H1 (cell line): ENCODE results near the gene TPH2. TPM values are rescaled to one million over a fixed set of nuclear protein-coding genes. Genes with fewer than 3 reads are reported as not detected.

Source experiments
- CTCF ChIA-PET: fragments of 300-600 bp; sonication (Branson Sonifier 250); formaldehyde crosslinking; loops from one replicate; lab custom pipeline; 2021; ENCODE audit not compliant: partially characterized antibody; lab: Charles Lee
- POLR2A ChIA-PET: fragments of 300-600 bp; sonication (Branson Sonifier 250); formaldehyde crosslinking; loops from one replicate; lab custom pipeline; 2021; ENCODE audit warnings: inconsistent platforms; ENCODE audit not compliant: partially characterized antibody; lab: Charles Lee
- DNase-seq, 2 experiments: peaks; one replicate each; pipeline versions ENCODE4 v3.0.0 to v3.0.0-alpha.2; 2010 to 2022; ENCODE audit warnings: low spot score in 2 of 2, low read depth in 1 of 2, mixed read lengths in 1 of 2
- FAIRE-seq: peaks from 2 replicates; lab custom pipeline; 2011; peaks lifted over from hg19 to GRCh38; lab: Jason Lieb, UNC
- H2AFZ ChIP-seq: 2 replicates; pipeline ENCODE4 v1.8.1; 2012; ENCODE audit warnings: low read length, inconsistent platforms
- H2AK5ac ChIP-seq: 2 replicates; pipeline ENCODE4 v1.6.1; 2013; ENCODE audit warnings: low read depth, low read length
- H2BK120ac ChIP-seq: replicated peaks from 2 replicates; pipeline ENCODE3; 2013; ENCODE audit warnings: low read depth, low read length, inconsistent platforms
- H2BK12ac ChIP-seq: 2 replicates; pipeline ENCODE4 v1.6.1; 2013; ENCODE audit warnings: low read depth, low read length
- H2BK15ac ChIP-seq: 2 replicates; pipeline ENCODE4 v1.6.1; 2013; ENCODE audit warnings: low read length
- H2BK20ac ChIP-seq: 2 replicates; pipeline ENCODE4 v1.6.1; 2013; ENCODE audit warnings: low read length
- H2BK5ac ChIP-seq: 2 replicates; pipeline ENCODE4 v1.6.1; 2013; ENCODE audit warnings: low read depth, low read length
- H3K14ac ChIP-seq: 2 replicates; pipeline ENCODE4 v1.6.1; 2013; ENCODE audit warnings: inconsistent platforms; ENCODE audit not compliant: insufficient read length
- H3K18ac ChIP-seq: 2 replicates; pipeline ENCODE4 v1.6.1; 2013; ENCODE audit warnings: low read length; ENCODE audit errors: extremely low read depth
- H3K23ac ChIP-seq: 2 replicates; pipeline ENCODE4 v1.6.1; 2013; ENCODE audit warnings: inconsistent platforms; ENCODE audit not compliant: insufficient read length
- H3K23me2 ChIP-seq: 2 replicates; pipeline ENCODE4 v1.6.1; 2013; ENCODE audit warnings: low read depth, low read length
- H3K27ac ChIP-seq: 2 replicates; pipeline ENCODE4 v1.6.1; 2011; ENCODE audit warnings: low read depth, low read length, inconsistent platforms
- H3K27me3 ChIP-seq, 4 experiments: replicated peaks in 1 of 4; 1 replicate in 1 of 4; 2 replicates in 3 of 4; pipeline versions ENCODE4 v1.6.1 to v1.8.1; 2011 to 2013; ENCODE audit warnings: low read length in 3 of 4, mild to moderate bottlenecking in 3 of 4, inconsistent platforms in 2 of 4, mixed read lengths in 2 of 4, moderate library complexity in 1 of 4; ENCODE audit not compliant: control insufficient read depth in 3 of 4, insufficient read depth in 3 of 4; ENCODE audit errors: extremely low read depth in 1 of 4
- H3K36me3 ChIP-seq, 4 experiments: 2 replicates each; pipeline versions ENCODE4 v1.6.1 to v1.8.1; 2011 to 2013; ENCODE audit warnings: mild to moderate bottlenecking in 4 of 4, low read length in 3 of 4, moderate library complexity in 2 of 4, control low read depth in 1 of 4, inconsistent platforms in 1 of 4; ENCODE audit not compliant: insufficient read depth in 4 of 4, control insufficient read depth in 2 of 4
- H3K4ac ChIP-seq: replicated peaks from 2 replicates; pipeline ENCODE3; 2013; ENCODE audit warnings: low read length, low read depth, mixed read lengths, inconsistent platforms; ENCODE audit not compliant: insufficient read length
- H3K4me1 ChIP-seq, 4 experiments: replicated peaks in 1 of 4; 1 replicate in 1 of 4; 2 replicates in 3 of 4; pipeline versions ENCODE4 v1.6.1 to v1.8.1; 2011 to 2013; ENCODE audit warnings: low read length in 3 of 4, inconsistent platforms in 2 of 4, mixed read lengths in 1 of 4; ENCODE audit not compliant: insufficient read depth in 4 of 4, control insufficient read depth in 3 of 4
- H3K4me2 ChIP-seq, 2 experiments: 2 replicates each; pipeline versions ENCODE4 v1.6.1 to v1.8.1; 2011 to 2013; ENCODE audit warnings: low read depth in 2 of 2, low read length in 2 of 2, control low read depth in 1 of 2, inconsistent platforms in 1 of 2, mild to moderate bottlenecking in 1 of 2; ENCODE audit not compliant: insufficient read depth in 1 of 2
- H3K4me3 ChIP-seq, 4 experiments: fragments of 200-600, 300-600 bp in 1 of 4; sonication (generic), shearing (Covaris generic), sonication (Bioruptor Twin) in 1 of 4; 2 replicates each; pipeline versions ENCODE4 v1.5.1 to v1.8.1; 2011 to 2016; ENCODE audit warnings: low read length in 4 of 4, low read depth in 3 of 4, control low read depth in 2 of 4, inconsistent platforms in 2 of 4, mild to moderate bottlenecking in 2 of 4, mixed read lengths in 1 of 4, moderate library complexity in 1 of 4; ENCODE audit not compliant: insufficient read depth in 2 of 4; ENCODE audit errors: extremely low read depth in 1 of 4
- H3K56ac ChIP-seq: replicated peaks from 2 replicates; pipeline ENCODE3; 2013; ENCODE audit warnings: low read depth, mild to moderate bottlenecking, mixed read lengths, low read length, inconsistent platforms; ENCODE audit not compliant: insufficient read length
- H3K79me1 ChIP-seq: 2 replicates; pipeline ENCODE4 v1.6.1; 2013; ENCODE audit warnings: low read depth, low read length, control low read depth
- H3K79me2 ChIP-seq, 2 experiments: 2 replicates each; pipeline versions ENCODE4 v1.6.1 to v1.8.1; 2012 to 2013; ENCODE audit warnings: low read length in 2 of 2, mild to moderate bottlenecking in 2 of 2, inconsistent platforms in 1 of 2; ENCODE audit not compliant: insufficient read depth in 2 of 2, control insufficient read depth in 1 of 2
- H3K9ac ChIP-seq, 4 experiments: replicated peaks in 1 of 4; 1 replicate in 1 of 4; 2 replicates in 3 of 4; pipeline versions ENCODE4 v1.6.1 to v1.8.1; 2011 to 2013; ENCODE audit warnings: low read depth in 3 of 4, low read length in 3 of 4, control low read depth in 2 of 4, mild to moderate bottlenecking in 2 of 4, moderate library complexity in 2 of 4, inconsistent platforms in 1 of 4; ENCODE audit errors: extremely low read depth in 1 of 4
- H3K9me3 ChIP-seq, 2 experiments: 2 replicates each; pipeline versions ENCODE4 v1.6.1 to v1.8.1; 2012 to 2013; ENCODE audit warnings: mild to moderate bottlenecking in 2 of 2, moderate library complexity in 2 of 2, control low read depth in 1 of 2, inconsistent platforms in 1 of 2, low read depth in 1 of 2, low read length in 1 of 2, mixed read lengths in 1 of 2; ENCODE audit not compliant: insufficient read depth in 2 of 2
- H4K20me1 ChIP-seq, 2 experiments: replicated peaks in 1 of 2; 2 replicates each; pipeline versions ENCODE3 to v1.8.1; 2011 to 2013; ENCODE audit warnings: inconsistent platforms in 2 of 2, low read length in 2 of 2, mild to moderate bottlenecking in 1 of 2; ENCODE audit not compliant: insufficient read depth in 2 of 2, control insufficient read depth in 1 of 2
- H4K5ac ChIP-seq: 2 replicates; pipeline ENCODE4 v1.6.1; 2013; ENCODE audit warnings: low read length, low read depth, mixed read lengths, inconsistent platforms; ENCODE audit not compliant: insufficient read length
- H4K8ac ChIP-seq: 2 replicates; pipeline ENCODE4 v1.8.0; 2013; ENCODE audit warnings: mild to moderate bottlenecking, moderate library complexity, low read length, inconsistent platforms; ENCODE audit not compliant: insufficient read depth; ENCODE audit errors: extremely low read depth
- H4K91ac ChIP-seq: replicated peaks from 2 replicates; pipeline ENCODE3; 2013; ENCODE audit warnings: low read length, mixed read lengths, inconsistent platforms; ENCODE audit not compliant: insufficient read length
- CTBP2 ChIP-seq: IDR thresholded peaks from 2 replicates; pipeline ENCODE4 v1.7.0; 2011; ENCODE audit warnings: borderline replicate concordance, mild to moderate bottlenecking, moderate library complexity, mixed read lengths, low read length; ENCODE audit not compliant: insufficient read depth, insufficient read length
- E2F6 ChIP-seq: IDR thresholded peaks from 2 replicates; pipeline ENCODE4 v1.6.1; 2012; ENCODE audit warnings: inconsistent platforms
- NRF1 ChIP-seq: IDR thresholded peaks from 2 replicates; pipeline ENCODE4 v1.6.1; 2011; ENCODE audit warnings: mild to moderate bottlenecking, low read depth, low read length, improper control_type of control experiment
- PHF8 ChIP-seq: fragments of 200-600 bp; sonication (generic); conservative IDR thresholded peaks from 2 replicates; pipeline ENCODE4 v1.7.1; 2012; ENCODE audit warnings: low read depth, mild to moderate bottlenecking, inconsistent platforms, low read length, moderate library complexity
- SIN3A ChIP-seq, 2 experiments: IDR thresholded peaks in 1 of 2; conservative IDR thresholded peaks in 1 of 2; 2 replicates each; pipeline ENCODE4 v1.6.1; 2011 to 2012; ENCODE audit warnings: low read length in 2 of 2, improper control_type of control experiment in 1 of 2, low read depth in 1 of 2, mild to moderate bottlenecking in 1 of 2
- TAF7 ChIP-seq: optimal IDR thresholded peaks from 2 replicates; pipeline ENCODE3; 2011; ENCODE audit warnings: low read depth, mild to moderate bottlenecking, inconsistent platforms, low read length, moderate library complexity, borderline replicate concordance
- USF2 ChIP-seq: IDR thresholded peaks from 2 replicates; pipeline ENCODE4 v1.6.1; 2011; ENCODE audit warnings: low read length, improper control_type of control experiment
- WGBS, 2 experiments: shearing (Covaris generic) in 1 of 2; methylation state at CpG; one replicate each; pipeline versions ENCODE4 v1.1.6 to v1.1.7; 2013 to 2015; ENCODE audit warnings: low lambda C conversion rate in 2 of 2, mixed read lengths in 2 of 2, inconsistent platforms in 1 of 2, low coverage in 1 of 2, missing lambda C conversion rate in 1 of 2; ENCODE audit not compliant: insufficient replicate concordance in 2 of 2, insufficient coverage in 1 of 2, insufficient read length in 1 of 2; ENCODE audit errors: extremely low coverage in 1 of 2, missing lambda C conversion rate in 1 of 2; 5-methylcytosine and 5-hydroxymethylcytosine counted together
- long read RNA-seq, 2 experiments: library from RNA in 1 of 2; library from capped mRNA in 1 of 2; stranded (forward); transcript quantifications; one replicate each; pipeline ENCODE4 v2.0.0, GENCODE V29; 2021; ENCODE audit warnings: inconsistent platforms in 1 of 2
- polyA minus RNA-seq, 3 experiments: library from RNA; depleted of rRNA, polyadenylated mRNA; stranded (reverse); fragments of >200 nt; gene quantifications; 1 replicate in 2 of 3; 2 replicates in 1 of 3; pipeline ENCODE4 v1.2.3, GENCODE V29; 2011
- polyA plus RNA-seq, 7 experiments: library from polyadenylated mRNA; depleted of rRNA in 3 of 7; stranded (reverse) in 5 of 7; unstranded in 2 of 7; fragments of >200 nt in 5 of 7; fragments of 200-250 nt in 2 of 7; gene quantifications; 1 replicate in 5 of 7; 2 replicates in 1 of 7; 4 replicates in 1 of 7; pipeline versions ENCODE4 v1.2.1 to v1.2.3, GENCODE V29; 2011 to 2013; ENCODE audit warnings: missing spikeins in 2 of 7, mixed read lengths in 2 of 7
- total RNA-seq: library from RNA; stranded (reverse); fragmentation: NEBNext Ultra II Directional; extraction: Animal tissue kit (Norgen Biotek cat#: 25700); gene quantifications from 2 replicates; pipeline ENCODE4 v1.2.1, GENCODE V29; 2021

Gene TPH2
- total RNA-seq (0.90 and 1.1 TPM in 2 replicates), polyA plus RNA-seq (2011; rRNA removed) (0.42 and 0.57 TPM in 2 replicates), polyA minus RNA-seq (2011; rRNA and poly(A)+ RNA removed) (1.4 and 2.1 TPM in 2 replicates)
- 0.23 TPM for polyA plus RNA-seq (2011; cell fraction: cytosol; rRNA removed)
- polyA plus RNA-seq (2011; cell fraction: nucleus; rRNA removed), result 1.0 TPM
- polyA plus RNA-seq (2012, experiment 1 of 2), result 0.21 to 0.39 TPM (median 0.28 TPM) in 4 replicates
- polyA plus RNA-seq (2012, experiment 2 of 2), result not detected
- 0.55 TPM for polyA plus RNA-seq (2013, experiment 1 of 2)
- 0.33 TPM for polyA plus RNA-seq (2013, experiment 2 of 2)
- polyA minus RNA-seq (2011; cell fraction: cytosol; rRNA and poly(A)+ RNA removed), result not detected
- 4.1 TPM for polyA minus RNA-seq (2011; cell fraction: nucleus; rRNA and poly(A)+ RNA removed)
- long read RNA-seq, experiment 1, result 0 reads
- long read RNA-seq, experiment 2, result 0 reads

- ChIA-PET CTCF (interaction anchor here (0.5 to 1.8 kb wide), 21 partner anchors 9 to 527 kb away, joined by 3 to 7 read pairs (median 3); partner anchors contain the start of gene TBC1D15), POLR2A (interaction anchor here (1.1 kb wide), 1 partner anchor 10 kb away, joined by 4 read pairs; no protein-coding TSS in a partner anchor)
- Histone ChIP-seq H2BK12ac (0 out of 2 replicates have a peak within 1 kb of the TSS, but pooled peaks have one; percentile 72), H2AFZ (peak within 1 kb of the TSS; percentile 78; the same call in 1 of the 2 replicates), H3K56ac (no peak within 1 kb of the TSS), H2BK15ac (no peak within 1 kb of the TSS), H2BK120ac (no peak within 1 kb of the TSS), H3K4me3 (no peak within 1 kb of the TSS), H4K8ac (no peak within 1 kb of the TSS), H3K79me2 (no peaks in the 10 kb centered on the region), H3K4ac (no peak within 1 kb of the TSS), H4K5ac (no peak within 1 kb of the TSS), H4K91ac (no peak within 1 kb of the TSS), H4K20me1 (no peaks in the 10 kb centered on the region), H3K23ac (no peak within 1 kb of the TSS), H3K4me1 (peaks cover 0 to 3% (median under 1%) of the 10 kb centered on the region in 4 experiments; a peak in 4 of 7 replicates), H3K4me2 (peak within 1 kb of the TSS in 1 of 2 experiments; percentile 17; a peak in 1 of 4 replicates), H2BK20ac (no peak within 1 kb of the TSS), H3K27ac (no peak within 1 kb of the TSS), H3K27me3 (no peaks in the 10 kb centered on the region), H3K79me1 (no peaks in the 10 kb centered on the region), H2BK5ac (no peak within 1 kb of the TSS), H3K9ac (no peak within 1 kb of the TSS), H3K36me3 (no peaks in the 10 kb centered on the region), H3K18ac (no peak within 1 kb of the TSS), H3K9me3 (no peaks in the 10 kb centered on the region), H3K23me2 (no peaks in the 10 kb centered on the region), H3K14ac (no peak within 1 kb of the TSS), H2AK5ac (no peak within 1 kb of the TSS)
- DNase-seq (peak; percentile 74 to 96), FAIRE-seq (peak; percentile 86)
- WGBS, 2 experiments, result 33% methylated on average over 16 of the region's 16 CpGs; no CpG with 5 or more reads in 1 of the 2 experiments
- TF ChIP-seq NRF1 (no peak), SIN3A (conservative IDR thresholded peaks at IDR 0.05 in 1 of 2, IDR thresholded peaks at IDR 0.05 in 1 of 2; ENCODE audit: low read depth in 1 of 2, low read length in 2 of 2) (peak; percentile 100), USF2 (no peak), TAF7 (peak; percentile 30), E2F6 (no peak), PHF8 (no peak), CTBP2 (no peak)
Observed at GRCh38 chr12:71938728-71939385, at the start of gene TPH2. Gene TPH2, plus strand, starts transcription at chr12:71938845. Its CDS starts 142 bp downstream, at chr12:71938987.
